AG10803 (cell line): ENCODE data around the gene SEMA6B.

Source experiments
- DNase-seq: peaks from one replicate; pipeline ENCODE4 v3.0.0; 2010; ENCODE audit warnings: low read depth
- H3K4me3 ChIP-seq: 2 replicates; pipeline ENCODE4 v1.5.1; 2011; ENCODE audit warnings: mild to moderate bottlenecking, low read length, control low read depth
- TF ChIP-seq, protein P1 (sequence below): conservative IDR thresholded peaks from 2 replicates; pipeline ENCODE4 v1.5.1; 2011; ENCODE audit warnings: mild to moderate bottlenecking, low read length, control low read depth, inconsistent platforms

The SEMA6B gene

DNA sequence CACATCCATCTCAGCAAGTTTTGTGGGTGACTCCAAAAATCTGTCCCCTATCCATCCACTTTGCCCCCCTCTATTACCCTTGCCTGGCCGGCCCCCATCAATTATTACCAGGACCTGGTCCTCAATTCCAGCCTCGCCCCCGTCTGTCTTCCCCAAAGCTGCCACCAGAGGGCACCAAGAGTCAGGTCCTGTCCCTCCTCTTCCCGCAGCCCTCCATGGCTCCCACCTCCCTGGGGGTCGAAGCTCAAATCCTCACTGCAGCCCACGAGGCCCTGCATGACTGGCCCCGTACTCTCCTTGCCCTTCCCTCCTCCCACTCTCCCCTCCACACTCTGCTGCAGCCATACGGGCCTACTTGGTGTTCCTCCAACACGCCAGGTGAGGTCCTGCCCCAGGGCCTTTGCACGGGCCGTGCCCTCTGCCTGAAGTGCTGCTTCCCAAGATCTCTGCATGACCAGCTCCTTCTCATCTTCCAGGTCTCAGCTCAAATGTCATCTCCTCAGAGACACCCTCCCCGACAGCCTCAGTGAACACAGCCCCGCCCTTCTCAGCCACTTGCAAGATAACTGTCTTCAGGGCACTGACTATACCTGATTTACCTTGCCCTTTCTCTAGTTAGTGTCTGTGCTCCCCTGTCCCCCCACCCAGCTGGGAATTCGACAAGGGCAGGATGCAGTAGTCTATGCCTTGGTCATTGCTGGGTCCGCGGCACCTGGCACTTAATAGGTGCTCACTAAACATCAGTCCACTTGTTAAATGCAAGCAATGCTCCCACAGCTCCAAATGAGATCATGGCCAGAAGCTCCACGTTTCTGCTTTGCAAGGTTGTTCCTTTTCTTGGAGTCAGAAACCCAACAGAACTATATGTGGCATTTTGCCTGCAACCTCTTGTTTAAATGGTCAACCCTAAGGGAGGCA, 16.8 kb upstream of the SEMA6B start:
- peak; percentile 42 for DNase-seq
- no peak overlapping the region for H3K4me3 ChIP-seq
- TF ChIP-seq, protein P1, sequence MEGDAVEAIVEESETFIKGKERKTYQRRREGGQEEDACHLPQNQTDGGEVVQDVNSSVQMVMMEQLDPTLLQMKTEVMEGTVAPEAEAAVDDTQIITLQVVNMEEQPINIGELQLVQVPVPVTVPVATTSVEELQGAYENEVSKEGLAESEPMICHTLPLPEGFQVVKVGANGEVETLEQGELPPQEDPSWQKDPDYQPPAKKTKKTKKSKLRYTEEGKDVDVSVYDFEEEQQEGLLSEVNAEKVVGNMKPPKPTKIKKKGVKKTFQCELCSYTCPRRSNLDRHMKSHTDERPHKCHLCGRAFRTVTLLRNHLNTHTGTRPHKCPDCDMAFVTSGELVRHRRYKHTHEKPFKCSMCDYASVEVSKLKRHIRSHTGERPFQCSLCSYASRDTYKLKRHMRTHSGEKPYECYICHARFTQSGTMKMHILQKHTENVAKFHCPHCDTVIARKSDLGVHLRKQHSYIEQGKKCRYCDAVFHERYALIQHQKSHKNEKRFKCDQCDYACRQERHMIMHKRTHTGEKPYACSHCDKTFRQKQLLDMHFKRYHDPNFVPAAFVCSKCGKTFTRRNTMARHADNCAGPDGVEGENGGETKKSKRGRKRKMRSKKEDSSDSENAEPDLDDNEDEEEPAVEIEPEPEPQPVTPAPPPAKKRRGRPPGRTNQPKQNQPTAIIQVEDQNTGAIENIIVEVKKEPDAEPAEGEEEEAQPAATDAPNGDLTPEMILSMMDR = peak; percentile 69

DNA sequence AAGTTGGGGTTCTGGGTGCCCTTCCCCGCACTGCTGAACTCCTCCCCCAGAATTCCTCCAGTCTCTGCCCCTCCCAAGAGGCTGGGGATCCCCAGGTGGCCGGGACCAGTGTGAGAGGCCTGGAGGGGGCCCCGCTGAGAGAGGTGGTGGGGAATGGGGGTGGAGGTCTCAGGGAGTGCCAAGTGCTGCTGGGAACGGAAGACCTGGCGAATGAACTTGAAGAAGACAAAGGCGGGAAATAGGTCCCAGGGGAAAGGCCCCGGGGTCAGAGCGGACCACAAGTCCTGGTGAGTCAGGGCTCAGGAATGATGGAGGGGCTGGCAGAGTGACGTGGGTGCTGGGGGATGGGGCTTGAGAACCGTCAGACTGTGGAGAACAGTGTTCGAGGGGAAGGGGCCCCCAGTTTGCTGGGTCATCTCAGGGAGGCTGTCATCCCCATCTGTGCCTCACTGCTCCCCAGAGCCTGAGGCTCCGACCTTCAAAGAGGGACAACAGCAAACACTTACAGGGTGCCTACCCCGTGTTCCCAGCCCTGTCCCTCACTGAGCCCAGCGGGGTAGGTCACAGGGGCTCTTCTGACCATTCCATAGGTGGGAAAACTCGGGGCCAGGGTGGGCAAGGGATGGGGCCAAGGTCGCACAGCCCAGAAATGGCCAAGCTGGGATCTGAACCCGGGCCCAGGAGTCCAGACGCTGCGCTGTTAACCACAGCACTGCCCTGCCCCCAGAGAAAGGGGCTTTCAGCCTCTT, 16.0 kb upstream of the SEMA6B start:
- no peak overlapping the region for H3K4me3 ChIP-seq
- TF ChIP-seq, protein P1 = no peak
- peak; percentile 96 for DNase-seq

DNA sequence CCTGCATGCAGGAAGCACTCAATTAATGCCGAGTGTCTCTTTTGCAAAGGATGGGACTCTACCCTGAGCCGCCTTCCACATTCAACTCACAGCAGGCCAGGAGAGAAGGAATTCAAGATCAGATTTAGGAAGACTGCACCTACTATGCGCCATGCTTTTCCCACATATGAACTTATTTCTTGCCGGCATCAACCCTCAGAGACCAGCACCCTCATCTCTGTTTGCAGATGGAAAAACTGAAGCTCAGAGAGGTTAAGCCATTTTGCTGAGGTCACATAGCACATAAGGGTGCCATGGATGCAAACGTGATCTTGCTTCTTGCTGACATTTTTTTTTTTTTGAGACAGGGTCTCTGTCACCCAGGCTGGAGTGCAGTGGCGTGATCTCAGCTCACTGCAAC, 14.2 kb upstream of the SEMA6B start:
- DNase-seq = no peak
- H3K4me3 ChIP-seq = no peak overlapping the region
- TF ChIP-seq, protein P1 = no peak

DNA sequence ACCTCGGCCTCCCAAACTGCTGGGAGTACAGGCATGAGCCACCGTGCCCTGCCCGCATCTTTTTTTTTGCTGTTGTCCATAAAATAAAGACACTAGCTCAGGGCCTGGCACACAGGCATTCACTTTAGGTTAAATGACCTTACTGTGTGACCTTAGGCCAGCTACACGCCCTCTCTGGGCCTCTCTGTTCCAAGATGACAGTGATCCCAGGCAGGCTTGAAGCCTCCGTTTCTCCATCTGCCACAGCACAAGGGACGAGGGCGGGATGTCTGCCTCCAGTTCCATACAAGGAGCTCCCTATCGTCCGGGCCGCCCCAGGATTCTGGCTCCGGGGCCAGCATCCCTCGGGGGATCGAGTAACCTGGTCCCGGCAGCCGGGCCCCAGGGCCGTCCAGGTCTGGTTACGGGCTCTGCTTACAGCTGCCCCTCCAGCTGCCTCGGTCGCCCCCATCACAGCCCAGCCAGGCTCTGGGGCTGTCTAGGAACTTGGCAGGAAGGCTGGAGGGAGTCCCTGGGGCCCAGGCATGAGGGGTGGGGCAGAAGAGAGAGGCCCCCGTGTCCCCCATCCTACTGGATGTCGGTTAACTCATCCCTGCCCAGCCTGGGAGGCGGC, 11.9 kb upstream of the SEMA6B start:
- DNase-seq = no peak
- H3K4me3 ChIP-seq = no peak overlapping the region
- TF ChIP-seq, protein P1 = no peak

DNA sequence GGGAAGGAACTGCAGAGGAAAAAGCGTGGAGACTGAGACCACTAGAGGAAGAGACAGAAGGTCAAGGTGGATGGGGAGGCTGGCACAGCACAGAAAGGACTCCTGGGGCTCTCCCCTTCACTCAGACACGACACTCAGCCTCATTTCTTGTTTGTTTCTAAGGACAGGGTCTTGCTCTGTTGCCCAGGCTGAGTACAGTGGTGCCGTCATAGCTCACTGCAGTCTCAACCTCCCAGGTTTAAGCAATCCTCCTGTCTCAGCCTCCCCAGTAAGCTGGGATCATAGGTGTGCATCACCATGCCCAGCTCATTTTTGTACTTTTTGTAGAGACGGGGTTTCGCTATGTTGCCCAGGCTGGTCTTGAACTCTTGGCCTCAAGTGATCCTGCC, 11.4 kb upstream of the SEMA6B start:
- no peak for DNase-seq
- H3K4me3 ChIP-seq = no peak overlapping the region
- TF ChIP-seq, protein P1 = no peak

DNA sequence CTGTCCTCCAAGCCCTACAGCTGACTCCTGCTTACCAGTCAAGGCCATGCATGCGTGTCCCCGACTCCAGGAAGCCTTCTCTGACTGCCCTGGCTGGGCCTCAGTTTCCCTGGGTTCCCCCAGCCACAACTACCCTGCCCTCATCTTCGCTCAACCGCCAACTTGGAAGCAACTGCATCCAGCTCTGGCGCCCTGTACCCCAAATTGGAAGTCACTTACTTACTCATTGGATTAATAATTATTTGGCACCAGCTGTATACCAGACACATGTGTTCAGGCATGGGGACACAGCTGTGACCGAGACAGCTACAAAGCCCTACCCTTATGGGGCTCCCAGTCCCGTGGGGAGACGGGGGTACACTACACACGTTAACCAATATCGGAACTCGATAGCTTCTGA, 10.9 kb upstream of the SEMA6B start:
- no peak overlapping the region for H3K4me3 ChIP-seq
- TF ChIP-seq, protein P1 = no peak
- DNase-seq = no peak
